SIG-M5 treated with dmso at 0.1 percent for 504 hours (cell line): Measurements from ENCODE around the gene SNAI1.
"Not testable (repeated sequence)": the region's sequence is repeated elsewhere in the genome, so short reads cannot be mapped to it uniquely, and the experiment has no call there.

Experiments
- DNase-seq: peaks from one replicate; lab custom pipeline; 2025; ENCODE audit not compliant: unreplicated experiment; lab: John Stamatoyannopoulos, UW

Gene SNAI1

GRCh38 chr20:50011597-50011996 lies 28.8 kb downstream of the SNAI1 start:
- not testable (repeated sequence) for DNase-seq

DNA sequence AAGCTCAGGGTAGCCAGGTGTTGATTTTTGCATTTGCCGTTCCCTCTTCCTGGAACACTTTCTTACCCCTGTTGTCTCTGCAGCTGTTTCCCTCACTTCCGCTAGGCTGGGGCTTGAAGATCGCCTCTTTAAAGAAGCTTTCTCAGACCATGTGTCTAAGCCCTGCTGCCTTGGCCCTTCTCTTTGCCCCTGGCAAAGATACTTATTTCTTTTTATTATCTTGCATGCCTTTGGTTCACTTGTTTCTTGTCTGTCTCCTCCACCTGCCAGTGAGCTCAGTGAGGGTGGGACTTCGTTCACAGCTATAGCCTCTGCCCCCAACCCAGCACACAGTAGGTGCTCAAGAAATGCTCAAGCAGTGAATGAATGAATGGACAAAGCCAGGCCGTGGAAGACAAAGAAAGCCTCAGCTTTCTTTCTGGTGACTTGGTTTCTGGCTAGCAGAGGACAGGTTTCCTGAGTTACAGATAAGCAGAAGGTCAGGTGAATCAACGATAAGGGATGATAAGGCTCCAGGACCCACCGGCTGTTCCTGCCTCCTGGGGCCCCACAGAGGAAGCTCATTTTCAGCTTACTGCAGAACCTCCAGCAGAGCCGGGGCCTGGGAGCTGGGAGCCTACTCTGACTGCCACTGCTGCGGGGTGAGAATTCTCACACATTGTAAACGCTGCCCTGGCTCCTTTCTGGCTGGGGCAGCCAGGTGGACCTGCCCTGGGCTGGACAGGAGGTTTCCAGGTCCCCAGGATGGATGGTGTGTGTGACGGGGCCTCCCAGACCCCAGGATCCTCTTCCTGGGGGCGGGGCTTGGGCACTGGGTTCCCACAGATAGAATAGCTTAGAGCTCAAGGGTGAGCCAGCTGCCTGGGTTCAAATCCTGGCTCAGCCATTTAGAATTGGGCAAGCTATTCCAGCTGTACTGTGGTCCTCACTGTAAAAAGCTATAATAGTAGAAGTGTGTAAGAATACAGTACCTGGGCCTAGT lies 29.8 kb downstream of the SNAI1 start:
- no peak for DNase-seq

DNA sequence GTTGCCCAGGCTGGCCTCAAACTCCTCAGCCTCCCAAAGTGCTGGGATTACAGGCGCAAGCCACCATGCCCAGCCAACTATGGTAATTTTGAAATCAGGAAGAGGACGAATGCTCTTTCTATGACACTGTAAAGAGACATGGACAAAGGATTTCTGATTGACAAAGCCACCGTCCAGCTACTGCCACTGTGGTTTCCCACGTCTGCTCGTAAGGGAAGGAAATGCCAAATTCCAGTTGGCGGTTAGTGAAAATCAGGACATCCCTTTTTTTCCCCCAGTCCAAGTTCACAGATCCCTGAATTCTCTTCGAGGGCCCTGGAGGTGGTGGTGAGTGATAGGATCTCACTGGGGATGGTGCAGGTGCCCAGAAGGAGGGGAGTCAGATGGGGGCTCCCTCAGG lies 31.2 kb downstream of the SNAI1 start:
- DNase-seq = no peak

DNA sequence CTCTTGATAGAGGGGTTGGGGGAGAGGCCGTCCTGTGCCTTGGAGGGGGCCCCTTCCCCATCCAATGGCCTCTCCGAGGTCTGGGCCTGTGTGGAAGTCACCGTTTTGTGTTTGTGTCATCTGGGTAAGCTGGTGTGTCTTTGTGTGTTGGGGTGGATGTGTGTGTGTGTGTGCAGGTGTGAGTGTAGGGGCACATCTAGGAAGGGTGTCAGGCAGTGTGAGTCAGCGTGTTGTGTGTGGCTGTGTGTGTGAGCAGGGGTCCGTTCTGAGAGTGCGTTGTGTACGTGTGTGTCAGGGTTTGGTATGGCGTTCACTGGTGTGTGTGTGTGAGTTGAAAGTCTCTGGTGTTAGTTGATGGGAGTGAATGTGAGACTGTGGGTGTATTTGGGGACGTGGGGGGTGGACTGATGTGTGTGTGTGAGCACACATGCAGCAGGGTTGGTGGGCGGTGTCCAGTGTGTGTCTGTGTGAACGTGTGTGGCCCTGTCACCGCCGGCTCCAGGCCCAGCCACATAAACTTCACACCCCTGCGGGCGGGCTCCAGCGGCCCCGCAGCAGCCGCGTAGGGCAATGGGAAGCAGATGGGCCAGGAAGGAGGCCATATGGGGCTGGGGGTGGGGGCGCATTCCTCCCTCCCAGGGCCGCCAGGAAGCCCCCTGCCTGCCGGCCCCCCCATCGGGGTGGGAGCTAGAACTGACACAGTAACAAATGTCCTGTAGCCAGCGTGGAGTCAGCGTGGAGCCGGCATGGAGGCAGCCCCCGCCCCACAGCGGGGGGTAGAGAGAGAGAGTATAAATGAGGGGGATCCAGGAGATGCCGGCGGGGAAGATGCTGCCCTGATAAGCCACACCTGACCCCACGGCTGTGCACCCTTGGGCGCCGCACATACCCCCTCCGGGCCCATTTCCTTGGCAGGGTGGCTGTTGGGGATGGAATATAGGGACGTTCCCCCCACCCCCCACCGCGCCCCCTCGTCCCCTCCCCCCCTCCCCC lies 32.1 kb downstream of the SNAI1 start:
- no peak for DNase-seq

GRCh38 chr20:50015636-50015992 lies 32.8 kb downstream of the SNAI1 start:
- no peak for DNase-seq

DNA sequence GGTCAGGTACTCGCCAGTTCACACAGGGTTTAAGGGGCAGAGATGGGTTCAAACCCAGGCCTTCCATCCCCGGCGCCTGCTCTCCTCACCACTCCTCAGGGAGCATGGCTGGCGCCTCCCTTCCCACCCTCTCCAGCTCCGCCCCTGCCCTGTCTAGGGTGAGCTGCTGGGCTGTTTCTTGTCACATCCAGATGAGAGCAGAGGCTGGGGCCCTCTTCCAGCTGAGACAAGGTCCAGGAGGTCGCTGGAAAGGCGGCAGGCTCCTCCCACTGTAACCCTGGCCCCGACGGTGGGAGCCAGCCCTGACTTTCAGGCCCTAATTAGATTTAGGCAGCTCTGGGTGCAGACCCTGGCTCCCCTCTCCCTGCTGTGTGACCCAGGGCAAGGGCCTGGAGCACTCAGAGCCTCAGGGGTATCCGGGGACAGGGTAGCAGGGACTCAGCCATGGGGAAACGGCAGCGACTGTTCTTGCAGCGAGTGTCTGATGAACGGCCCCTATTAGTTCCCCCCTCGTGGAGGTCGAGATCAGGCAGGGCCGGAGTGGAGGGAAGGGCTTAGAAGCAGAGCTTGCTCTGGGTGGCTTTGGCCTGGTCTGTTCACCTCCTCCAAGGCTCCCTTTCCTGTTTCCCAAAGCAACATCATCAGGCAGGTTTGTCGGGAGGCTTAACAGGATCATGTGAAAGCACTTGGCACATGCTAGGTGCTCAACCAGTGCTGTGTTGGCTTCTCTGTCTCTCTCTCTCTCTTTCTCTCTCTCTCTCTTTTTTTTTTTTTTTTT lies 33.4 kb downstream of the SNAI1 start:
- DNase-seq = no peak

GRCh38 chr20:50017160-50017559 lies 34.4 kb downstream of the SNAI1 start:
- no peak for DNase-seq

- no peak for DNase-seq
Measured at GRCh38 chr20:50017576-50018248, 34.9 kb downstream of the SNAI1 start.

GRCh38 chr20:50019466-50020256 lies 36.9 kb downstream of the SNAI1 start:
- DNase-seq = peak; percentile 57

DNA sequence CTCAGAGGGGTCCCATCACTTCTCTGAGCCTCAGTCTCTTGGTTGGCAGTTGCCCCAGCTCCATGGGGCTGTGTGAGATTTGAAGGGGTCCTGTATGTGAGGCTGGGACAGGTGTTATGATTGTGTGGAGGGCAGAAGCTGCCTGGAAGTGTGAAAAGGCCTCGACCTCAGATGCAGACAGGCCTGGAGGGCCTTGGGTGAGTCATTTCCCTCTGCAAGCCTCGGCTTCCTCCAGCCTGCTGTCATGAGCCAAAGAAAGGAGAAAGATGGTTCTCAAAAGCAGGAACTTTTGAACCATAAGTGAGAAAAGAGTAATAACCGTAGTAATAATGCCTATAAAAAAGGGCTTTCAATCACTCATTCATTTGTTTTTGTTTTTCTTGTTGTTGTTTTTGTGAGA lies 37.5 kb downstream of the SNAI1 start:
- DNase-seq = peak; percentile 64

- no peak for DNase-seq
Measured at GRCh38 chr20:50022676-50023075, 39.9 kb downstream of the SNAI1 start.

- no peak for DNase-seq
Measured at GRCh38 chr20:50023116-50023805, 40.5 kb downstream of the SNAI1 start.

- DNase-seq = no peak
Measured at GRCh38 chr20:50026746-50027575, 44.2 kb downstream of the SNAI1 start.

GRCh38 chr20:50027611-50028105 lies 44.9 kb downstream of the SNAI1 start:
- DNase-seq = no peak

- DNase-seq = no peak
Measured at GRCh38 chr20:50029083-50029696, 46.4 kb downstream of the SNAI1 start.

GRCh38 chr20:50029697-50030461 lies 47.1 kb downstream of the SNAI1 start:
- DNase-seq = no peak
